Measurements from ENCODE around the gene STRA8.

STRA8 gene

DNA sequence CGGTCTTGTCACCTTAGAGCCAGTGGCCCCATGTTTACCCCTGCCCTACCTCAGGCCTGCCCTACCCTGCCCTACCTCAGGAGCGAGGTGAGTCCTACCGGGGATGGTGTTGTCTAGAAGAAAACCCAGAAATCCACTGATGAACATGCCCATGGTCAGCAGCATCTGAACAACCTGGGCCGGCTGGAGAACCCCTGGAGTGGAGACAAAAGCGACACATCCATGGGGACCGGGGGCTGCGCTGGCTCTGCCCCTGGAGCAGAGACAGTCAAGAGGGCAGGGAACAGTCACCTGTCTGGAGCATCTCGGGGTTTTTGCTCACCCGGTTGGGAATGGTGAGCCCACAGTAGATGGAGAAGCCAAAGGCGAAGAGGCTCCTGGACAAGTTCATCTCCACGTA, 36.3 kb downstream of the STRA8 start:
- TF ChIP-seq, protein P1, sequence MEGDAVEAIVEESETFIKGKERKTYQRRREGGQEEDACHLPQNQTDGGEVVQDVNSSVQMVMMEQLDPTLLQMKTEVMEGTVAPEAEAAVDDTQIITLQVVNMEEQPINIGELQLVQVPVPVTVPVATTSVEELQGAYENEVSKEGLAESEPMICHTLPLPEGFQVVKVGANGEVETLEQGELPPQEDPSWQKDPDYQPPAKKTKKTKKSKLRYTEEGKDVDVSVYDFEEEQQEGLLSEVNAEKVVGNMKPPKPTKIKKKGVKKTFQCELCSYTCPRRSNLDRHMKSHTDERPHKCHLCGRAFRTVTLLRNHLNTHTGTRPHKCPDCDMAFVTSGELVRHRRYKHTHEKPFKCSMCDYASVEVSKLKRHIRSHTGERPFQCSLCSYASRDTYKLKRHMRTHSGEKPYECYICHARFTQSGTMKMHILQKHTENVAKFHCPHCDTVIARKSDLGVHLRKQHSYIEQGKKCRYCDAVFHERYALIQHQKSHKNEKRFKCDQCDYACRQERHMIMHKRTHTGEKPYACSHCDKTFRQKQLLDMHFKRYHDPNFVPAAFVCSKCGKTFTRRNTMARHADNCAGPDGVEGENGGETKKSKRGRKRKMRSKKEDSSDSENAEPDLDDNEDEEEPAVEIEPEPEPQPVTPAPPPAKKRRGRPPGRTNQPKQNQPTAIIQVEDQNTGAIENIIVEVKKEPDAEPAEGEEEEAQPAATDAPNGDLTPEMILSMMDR (IDR thresholded peaks at IDR 0.05; ENCODE audit: low read depth, low read length) = no peak
- TF ChIP-seq MYC (IDR thresholded peaks at IDR 0.05; ENCODE audit: low read depth, low read length) (no peak), POLR2A (IDR thresholded peaks at IDR 0.05; ENCODE audit: extremely low read depth, insufficient read length) (no peak)
- TF ChIP-seq, protein P2, sequence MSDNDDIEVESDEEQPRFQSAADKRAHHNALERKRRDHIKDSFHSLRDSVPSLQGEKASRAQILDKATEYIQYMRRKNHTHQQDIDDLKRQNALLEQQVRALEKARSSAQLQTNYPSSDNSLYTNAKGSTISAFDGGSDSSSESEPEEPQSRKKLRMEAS (IDR thresholded peaks at IDR 0.05; ENCODE audit: low read depth, low read length) = no peak
- DNase-seq (ENCODE audit: low read depth) = no peak

DNA sequence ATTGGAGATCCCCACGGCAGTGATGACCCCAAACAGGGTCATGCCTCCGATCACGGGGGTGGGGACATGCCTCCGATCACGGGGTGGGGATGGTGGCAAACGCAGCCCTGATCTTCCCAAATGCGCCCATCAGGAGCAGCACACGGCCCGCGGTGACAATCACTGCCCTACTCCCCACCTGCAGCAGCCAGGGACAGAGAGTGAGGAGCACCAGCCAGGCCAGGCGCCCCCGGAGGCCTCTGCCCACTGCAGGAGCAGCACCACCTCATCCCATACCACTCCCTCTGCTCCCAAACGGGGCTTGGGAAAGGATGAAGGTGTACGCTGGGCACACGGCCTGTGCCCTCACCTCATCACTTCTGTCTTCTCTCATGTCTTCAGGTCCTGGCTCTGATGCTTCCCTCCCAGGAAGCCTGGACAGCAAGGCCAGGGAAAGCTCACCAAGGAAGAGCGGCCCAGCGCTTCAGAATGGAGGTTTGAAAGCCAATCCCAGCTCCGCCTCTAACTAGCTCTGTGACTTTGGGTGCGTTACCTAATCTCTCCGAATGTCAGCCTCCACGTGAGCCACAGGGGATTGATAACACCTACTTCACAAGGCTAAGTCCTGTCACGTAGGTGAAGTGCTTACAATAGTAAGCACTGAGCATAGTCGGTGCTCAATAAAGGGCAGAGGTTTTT, 37.1 kb downstream of the STRA8 start:
- no peak overlapping the region for H3K4me3 ChIP-seq (ENCODE audit: low read depth, low read length)
- no peak for TF ChIP-seq POLR2A (IDR thresholded peaks at IDR 0.05; ENCODE audit: extremely low read depth, insufficient read length)
- no peak for TF ChIP-seq MYC (IDR thresholded peaks at IDR 0.05; ENCODE audit: low read depth, low read length)
- TF ChIP-seq, protein P2 (IDR thresholded peaks at IDR 0.05; ENCODE audit: low read depth, low read length) = no peak
- TF ChIP-seq, protein P1 (IDR thresholded peaks at IDR 0.05; ENCODE audit: low read depth, low read length) = no peak
- no peak for DNase-seq (ENCODE audit: low read depth)

More for the DNA sequence above, 36.3 kb downstream of the STRA8 start:
- no peak overlapping the region for H3K4me3 ChIP-seq (ENCODE audit: low read depth, low read length)

DNA sequence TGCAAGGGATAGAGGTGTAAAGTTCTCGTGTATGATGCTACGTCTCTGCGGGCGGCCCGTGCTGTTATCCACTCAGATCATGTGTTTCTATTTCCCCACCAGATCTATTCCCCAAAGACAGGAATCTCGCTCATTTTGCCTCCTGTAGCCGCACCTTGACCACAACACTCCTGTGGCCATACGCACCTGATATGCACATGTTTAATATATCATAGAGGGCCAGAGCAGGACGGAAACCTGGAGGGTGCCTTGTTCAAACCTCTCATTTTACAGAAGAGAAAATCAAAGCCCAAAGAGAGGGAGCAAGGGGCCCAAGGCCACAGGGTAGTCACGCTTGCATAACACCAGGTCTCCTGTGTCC, 37.6 kb downstream of the STRA8 start:
- DNase-seq (ENCODE audit: low read depth) = no peak

DNA sequence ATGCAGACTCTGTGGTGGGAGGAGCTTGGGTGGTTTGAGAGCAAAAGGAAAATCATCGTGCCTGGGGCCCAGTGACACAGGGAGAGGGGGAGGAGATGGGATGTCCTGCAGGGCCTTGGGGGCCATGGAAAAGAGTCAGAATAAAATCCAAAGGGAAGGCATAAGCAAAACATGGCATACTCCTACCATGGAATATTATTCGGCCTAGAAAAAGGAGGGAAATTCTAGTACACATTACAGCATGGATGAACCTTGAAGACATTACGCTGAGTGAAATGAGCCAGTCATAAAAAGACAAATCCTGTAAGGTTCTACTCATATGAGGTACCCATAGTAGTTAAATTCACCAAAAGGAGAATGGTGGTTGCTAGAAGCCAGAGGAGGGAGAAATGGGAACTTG, 38.7 kb downstream of the STRA8 start:
- H3K4me3 ChIP-seq (ENCODE audit: low read depth, low read length) = no peak overlapping the region
- TF ChIP-seq POLR2A (IDR thresholded peaks at IDR 0.05; ENCODE audit: extremely low read depth, insufficient read length) = no peak
- TF ChIP-seq, protein P2 (IDR thresholded peaks at IDR 0.05; ENCODE audit: low read depth, low read length) = no peak
- TF ChIP-seq MYC (IDR thresholded peaks at IDR 0.05; ENCODE audit: low read depth, low read length) = no peak
- TF ChIP-seq, protein P1 (IDR thresholded peaks at IDR 0.05; ENCODE audit: low read depth, low read length) = no peak
- DNase-seq (ENCODE audit: low read depth) = no peak

More for the DNA sequence above, 37.6 kb downstream of the STRA8 start:
- no peak overlapping the region for H3K4me3 ChIP-seq (ENCODE audit: low read depth, low read length)
- TF ChIP-seq, protein P1 (IDR thresholded peaks at IDR 0.05; ENCODE audit: low read depth, low read length) = no peak
- TF ChIP-seq POLR2A (IDR thresholded peaks at IDR 0.05; ENCODE audit: extremely low read depth, insufficient read length) (no peak), MYC (IDR thresholded peaks at IDR 0.05; ENCODE audit: low read depth, low read length) (no peak)
- TF ChIP-seq, protein P2 (IDR thresholded peaks at IDR 0.05; ENCODE audit: low read depth, low read length) = no peak

DNA sequence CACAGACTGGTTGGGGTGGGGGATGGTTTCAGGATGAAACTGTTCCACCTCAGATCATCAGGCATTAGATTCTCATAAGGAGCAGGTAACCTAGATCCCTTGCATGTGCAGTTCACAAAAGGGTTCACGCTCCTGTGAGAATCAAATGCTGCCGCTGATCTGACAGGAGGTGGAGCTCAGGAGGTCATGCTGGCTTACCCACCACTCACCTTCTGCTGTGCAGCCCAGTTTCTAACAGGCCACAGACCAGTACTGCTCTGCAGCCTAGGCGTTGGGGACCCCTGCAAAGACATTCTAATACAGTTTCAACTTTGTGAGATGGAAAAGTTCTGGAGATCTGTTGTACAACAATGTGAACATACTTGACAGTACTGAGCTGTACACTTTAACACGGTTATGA, 39.9 kb downstream of the STRA8 start:
- TF ChIP-seq, protein P1 (IDR thresholded peaks at IDR 0.05; ENCODE audit: low read depth, low read length) = no peak
- TF ChIP-seq, protein P2 (IDR thresholded peaks at IDR 0.05; ENCODE audit: low read depth, low read length) = no peak
- TF ChIP-seq MYC (IDR thresholded peaks at IDR 0.05; ENCODE audit: low read depth, low read length) (no peak), POLR2A (IDR thresholded peaks at IDR 0.05; ENCODE audit: extremely low read depth, insufficient read length) (no peak)
- DNase-seq (ENCODE audit: low read depth) = no peak
- H3K4me3 ChIP-seq (ENCODE audit: low read depth, low read length) = no peak overlapping the region
